IMR-90 (cell line): ENCODE results near the gene ASTN2. TPM values are rescaled to one million over a fixed set of nuclear protein-coding genes. Genes with fewer than 3 reads are reported as not detected.

ENCODE experiments used
- ATAC-seq: fragments of 200-7000 bp; cut with Tn5 transposase; 2 replicates; pipeline ENCODE4 v1.9.1; 2020; ENCODE audit warnings: low read depth, mild to moderate bottlenecking, moderate library complexity
- BruUV-seq: library from RNA; stranded (reverse); fragments of 400-500 nt; replicated peaks from 2 replicates; lab custom pipeline; 2021; lab: Mats Ljungman, UMichigan
- CTCF ChIA-PET: fragments of 300-600 bp; formaldehyde crosslinking; extraction: SDS; loops from one replicate; lab custom pipeline; 2021; ENCODE audit warnings: antibody characterized with exemption; lab: Yijun Ruan, JAX
- POLR2A ChIA-PET: fragments of 300-600 bp; sonication (Branson Sonifier 250); formaldehyde crosslinking; loops from one replicate; lab custom pipeline; 2022; ENCODE audit warnings: antibody characterized with exemption; ENCODE audit not compliant: unreplicated experiment; lab: Charles Lee
- DNase-seq: peaks from one replicate; pipeline ENCODE4 v3.0.0; 2013
- H2AFZ ChIP-seq: replicated peaks from 2 replicates; pipeline ENCODE3; 2013; ENCODE audit warnings: low read length, mild to moderate bottlenecking; ENCODE audit not compliant: poor library complexity
- H2AK5ac ChIP-seq: 2 replicates; pipeline ENCODE4 v1.6.1; 2013; ENCODE audit warnings: low read depth, low read length, inconsistent platforms
- H2AK9ac ChIP-seq: replicated peaks from 2 replicates; pipeline ENCODE3; 2013; ENCODE audit warnings: mild to moderate bottlenecking, low read depth, low read length, moderate library complexity; ENCODE audit not compliant: poor library complexity
- H2BK120ac ChIP-seq: 2 replicates; pipeline ENCODE4 v1.6.1; 2013; ENCODE audit warnings: low read depth, low read length, inconsistent platforms
- H2BK15ac ChIP-seq: 3 replicates; pipeline ENCODE4 v1.6.1; 2013; ENCODE audit warnings: low read depth, low read length, inconsistent platforms
- H2BK20ac ChIP-seq: 2 replicates; pipeline ENCODE4 v1.6.1; 2013; ENCODE audit warnings: low read depth, mild to moderate bottlenecking, inconsistent platforms, low read length, moderate library complexity
- H2BK5ac ChIP-seq: 2 replicates; pipeline ENCODE4 v1.6.1; 2013; ENCODE audit warnings: mild to moderate bottlenecking, low read depth, low read length, inconsistent platforms; ENCODE audit not compliant: poor library complexity, severe bottlenecking
- H3K14ac ChIP-seq: replicated peaks from 2 replicates; pipeline ENCODE4 v1.6.1; 2013; ENCODE audit warnings: low read depth, low read length, inconsistent platforms
- H3K18ac ChIP-seq: 2 replicates; pipeline ENCODE4 v1.6.1; 2013; ENCODE audit warnings: low read depth, low read length, control low read depth
- H3K23ac ChIP-seq: 2 replicates; pipeline ENCODE4 v1.6.1; 2013; ENCODE audit warnings: low read depth, low read length, inconsistent platforms
- H3K27ac ChIP-seq: 2 replicates; pipeline ENCODE4 v1.5.1; 2013; ENCODE audit warnings: mild to moderate bottlenecking, control low read depth, low read length; ENCODE audit not compliant: insufficient read depth
- H3K27me3 ChIP-seq: 2 replicates; pipeline ENCODE4 v1.6.1; 2013; ENCODE audit warnings: low read length; ENCODE audit not compliant: control insufficient read depth, insufficient read depth
- H3K36me3 ChIP-seq: 2 replicates; pipeline ENCODE4 v1.6.1; 2013; ENCODE audit warnings: low read length, mixed read lengths; ENCODE audit not compliant: control insufficient read depth, insufficient read depth
- H3K4ac ChIP-seq: 2 replicates; pipeline ENCODE4 v1.6.1; 2013; ENCODE audit warnings: low read depth, low read length, inconsistent platforms
- H3K4me1 ChIP-seq: 2 replicates; pipeline ENCODE4 v1.6.1; 2013; ENCODE audit warnings: low read length, mixed read lengths; ENCODE audit not compliant: control insufficient read depth, insufficient read depth
- H3K4me2 ChIP-seq: 2 replicates; pipeline ENCODE4 v1.6.1; 2013; ENCODE audit warnings: low read depth, mild to moderate bottlenecking, control low read depth, low read length, moderate library complexity
- H3K4me3 ChIP-seq: 2 replicates; pipeline ENCODE4 v1.5.1; 2013; ENCODE audit warnings: low read depth, mild to moderate bottlenecking, control low read depth, low read length, moderate library complexity; ENCODE audit not compliant: insufficient read depth
- H3K56ac ChIP-seq: 2 replicates; pipeline ENCODE4 v1.6.1; 2013; ENCODE audit warnings: low read length, inconsistent platforms; ENCODE audit not compliant: insufficient read depth; ENCODE audit errors: extremely low read depth
- H3K79me1 ChIP-seq, 2 experiments: 2 replicates each; pipeline ENCODE4 v1.6.1; 2013; ENCODE audit warnings: low read length in 2 of 2, inconsistent platforms in 1 of 2, low read depth in 1 of 2
- H3K9ac ChIP-seq: 2 replicates; pipeline ENCODE4 v1.6.1; 2013; ENCODE audit warnings: low read depth, low read length, control low read depth
- H3K9me1 ChIP-seq: 2 replicates; pipeline ENCODE4 v1.6.1; 2013; ENCODE audit warnings: low read length, inconsistent platforms; ENCODE audit not compliant: insufficient read depth
- H3K9me3 ChIP-seq: 2 replicates; pipeline ENCODE4 v1.6.1; 2013; ENCODE audit warnings: low read length; ENCODE audit not compliant: control insufficient read depth, insufficient read depth
- H4K20me1 ChIP-seq: 2 replicates; pipeline ENCODE4 v1.6.1; 2013; ENCODE audit warnings: low read length, inconsistent platforms; ENCODE audit not compliant: insufficient read depth
- H4K5ac ChIP-seq: 2 replicates; pipeline ENCODE4 v1.6.1; 2013; ENCODE audit warnings: mild to moderate bottlenecking, low read depth, low read length, control low read depth
- H4K8ac ChIP-seq, 2 experiments: 2 replicates each; pipeline ENCODE4 v1.6.1; 2013; ENCODE audit warnings: low read depth in 2 of 2, low read length in 2 of 2, control low read depth in 1 of 2, inconsistent platforms in 1 of 2
- H4K91ac ChIP-seq: 2 replicates; pipeline ENCODE4 v1.6.1; 2013; ENCODE audit warnings: low read depth, low read length, inconsistent platforms; ENCODE audit not compliant: insufficient read depth
- BHLHE40 ChIP-seq: fragments of 150-350 bp; IDR thresholded peaks from 2 replicates; pipeline ENCODE4 v1.6.1; 2016; ENCODE audit warnings: mild to moderate bottlenecking, low read depth, low read length
- CEBPB ChIP-seq: IDR thresholded peaks from 2 replicates; pipeline ENCODE4 v1.6.1; 2012; ENCODE audit warnings: low read depth, low read length, improper control_type of control experiment
- CHD1 ChIP-seq: IDR thresholded peaks from 2 replicates; pipeline ENCODE4 v1.6.1; 2012; ENCODE audit warnings: low read depth, low read length, improper control_type of control experiment
- FOS ChIP-seq: fragments of 150-350 bp; IDR thresholded peaks from 2 replicates; pipeline ENCODE4 v1.6.1; 2016; ENCODE audit warnings: low read depth, low read length
- MAFK ChIP-seq: IDR thresholded peaks from 2 replicates; pipeline ENCODE4 v1.6.1; 2012; ENCODE audit warnings: low read depth, low read length, improper control_type of control experiment
- MAZ ChIP-seq: IDR thresholded peaks from 2 replicates; pipeline ENCODE4 v1.6.1; 2012; ENCODE audit warnings: low read depth, mild to moderate bottlenecking, low read length, improper control_type of control experiment, moderate library complexity, borderline replicate concordance
- MXI1 ChIP-seq: IDR thresholded peaks from 2 replicates; pipeline ENCODE4 v1.6.1; 2012; ENCODE audit warnings: low read depth, mild to moderate bottlenecking, low read length, moderate library complexity, borderline replicate concordance
- NFE2L2 ChIP-seq: fragments of 150-350 bp; IDR thresholded peaks from 2 replicates; pipeline ENCODE4 v1.6.1; 2016; ENCODE audit warnings: low read depth, mild to moderate bottlenecking, low read length
- POLR2A ChIP-seq: IDR thresholded peaks from 2 replicates; pipeline ENCODE4 v1.6.1; 2012; ENCODE audit warnings: mild to moderate bottlenecking, low read depth, low read length
- RAD21 ChIP-seq: IDR thresholded peaks from 2 replicates; pipeline ENCODE4 v1.6.1; 2012; ENCODE audit warnings: low read length, improper control_type of control experiment
- RCOR1 ChIP-seq: IDR thresholded peaks from 2 replicates; pipeline ENCODE4 v1.6.1; 2012; ENCODE audit warnings: mild to moderate bottlenecking, low read length, improper control_type of control experiment; ENCODE audit not compliant: insufficient replicate concordance
- RFX5 ChIP-seq: IDR thresholded peaks from 2 replicates; pipeline ENCODE4 v1.8.0; 2012; ENCODE audit warnings: low read depth, mild to moderate bottlenecking, low read length, moderate library complexity
- SMC3 ChIP-seq: fragments of 150-350 bp; IDR thresholded peaks from 2 replicates; pipeline ENCODE4 v1.6.1; 2016; ENCODE audit warnings: low read depth, mild to moderate bottlenecking, antibody characterized with exemption, low read length, moderate library complexity
- USF2 ChIP-seq: fragments of 150-350 bp; IDR thresholded peaks from 2 replicates; pipeline ENCODE4 v1.6.1; 2017; ENCODE audit warnings: mild to moderate bottlenecking, antibody characterized with exemption, low read length, low read depth
- WGBS, 2 experiments: methylation state at CpG; one replicate each; pipeline versions ENCODE4 v1.1.5 to v1.1.7; 2013; ENCODE audit warnings: missing lambda C conversion rate in 2 of 2; ENCODE audit not compliant: insufficient read length in 1 of 2; ENCODE audit errors: extremely low coverage in 2 of 2; 5-methylcytosine and 5-hydroxymethylcytosine counted together
- dilution Hi-C: fragments of 300-500 bp; cut with HindIII; formaldehyde crosslinking; loops from one replicate; pipeline ENCODE4 v1.14.3; 2018; ENCODE audit warnings: low sequenced_read_pairs; ENCODE audit not compliant: unreplicated experiment
- in situ Hi-C: fragments of 300-500 bp; cut with MboI; formaldehyde crosslinking; loops from 3 replicates; pipeline ENCODE4 v1.14.3; 2019; ENCODE audit warnings: low sequenced_read_pairs, inconsistent platforms, mixed read lengths
- intact Hi-C: fragments of 100-400 bp; cut with micrococcal nuclease; formaldehyde crosslinking; loops from 2 replicates; pipeline ENCODE4 v1.10.0; 2022
- polyA plus RNA-seq, 3 experiments: library from polyadenylated mRNA; depleted of rRNA; stranded (reverse); fragments of >200 nt; gene quantifications; 2 replicates each; pipeline ENCODE4 v1.2.3, GENCODE V29; 2012; ENCODE audit warnings: low replicate concordance in 1 of 3
- total RNA-seq: library from RNA; depleted of rRNA; stranded (reverse); fragments of >200 nt; gene quantifications from 2 replicates; pipeline ENCODE4 v1.2.3, GENCODE V29; 2012
- TF ChIP-seq, protein P1 (sequence below): fragments of 150-350 bp; IDR thresholded peaks from 2 replicates; pipeline ENCODE4 v1.6.1; 2016; ENCODE audit warnings: low read depth, mild to moderate bottlenecking, low read length, moderate library complexity, borderline replicate concordance
- TF ChIP-seq, protein P2 (sequence below): conservative IDR thresholded peaks from 2 replicates; pipeline ENCODE4 v1.5.1; 2012; ENCODE audit warnings: mild to moderate bottlenecking, low read depth, low read length, improper control_type of control experiment

ASTN2 gene
- total and polyA plus RNA-seq, 2 of the 4 experiments (the other 2 are of a cell fraction), result 3.8 to 6.8 TPM

- WGBS, 2 experiments, result 40 to 100% methylated on average over 1 of the region's 4 CpGs
- Histone ChIP-seq H3K18ac (no peak overlapping the region), H3K14ac (no peak overlapping the region), H4K20me1 (no peaks in the 10 kb centered on the region), H3K27ac (no peak overlapping the region), H3K27me3 (no peaks in the 10 kb centered on the region), H3K4me2 (no peak overlapping the region), H4K5ac (no peak overlapping the region), H3K23ac (no peak overlapping the region), H4K91ac (no peak overlapping the region), H3K56ac (no peak overlapping the region), H2AK5ac (no peak overlapping the region), H3K4ac (no peak overlapping the region), H2AK9ac (no peak overlapping the region), H2BK15ac (no peak overlapping the region), H2BK5ac (no peak overlapping the region), H3K9ac (no peak overlapping the region), H3K79me1 (no peaks in the 10 kb centered on the region), H2AFZ (no peak overlapping the region), H3K4me3 (no peak overlapping the region), H3K4me1 (no peaks in the 10 kb centered on the region), H3K9me3 (peaks cover 2% of the 10 kb centered on the region; the same call in 1 of the 2 replicates), H2BK20ac (no peak overlapping the region), H2BK120ac (no peak overlapping the region), H4K8ac (no peak overlapping the region), H3K36me3 (no peaks in the 10 kb centered on the region), H3K9me1 (no peaks in the 10 kb centered on the region)
- ATAC-seq, result no peak
- TF ChIP-seq RFX5, result no peak
- TF ChIP-seq, protein P1, sequence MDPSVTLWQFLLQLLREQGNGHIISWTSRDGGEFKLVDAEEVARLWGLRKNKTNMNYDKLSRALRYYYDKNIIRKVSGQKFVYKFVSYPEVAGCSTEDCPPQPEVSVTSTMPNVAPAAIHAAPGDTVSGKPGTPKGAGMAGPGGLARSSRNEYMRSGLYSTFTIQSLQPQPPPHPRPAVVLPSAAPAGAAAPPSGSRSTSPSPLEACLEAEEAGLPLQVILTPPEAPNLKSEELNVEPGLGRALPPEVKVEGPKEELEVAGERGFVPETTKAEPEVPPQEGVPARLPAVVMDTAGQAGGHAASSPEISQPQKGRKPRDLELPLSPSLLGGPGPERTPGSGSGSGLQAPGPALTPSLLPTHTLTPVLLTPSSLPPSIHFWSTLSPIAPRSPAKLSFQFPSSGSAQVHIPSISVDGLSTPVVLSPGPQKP, result no peak
- TF ChIP-seq RCOR1, result no peak
- TF ChIP-seq USF2, result no peak
- TF ChIP-seq SMC3, result no peak
- TF ChIP-seq CEBPB, result no peak
- no peak for TF ChIP-seq RAD21
- TF ChIP-seq NFE2L2, result no peak
- TF ChIP-seq MAFK, result no peak
- TF ChIP-seq FOS, result no peak
- TF ChIP-seq POLR2A, result no peak
- no peak for TF ChIP-seq BHLHE40
- no peak for TF ChIP-seq CHD1
- TF ChIP-seq MXI1, result no peak
- TF ChIP-seq MAZ, result no peak
- TF ChIP-seq, protein P2, sequence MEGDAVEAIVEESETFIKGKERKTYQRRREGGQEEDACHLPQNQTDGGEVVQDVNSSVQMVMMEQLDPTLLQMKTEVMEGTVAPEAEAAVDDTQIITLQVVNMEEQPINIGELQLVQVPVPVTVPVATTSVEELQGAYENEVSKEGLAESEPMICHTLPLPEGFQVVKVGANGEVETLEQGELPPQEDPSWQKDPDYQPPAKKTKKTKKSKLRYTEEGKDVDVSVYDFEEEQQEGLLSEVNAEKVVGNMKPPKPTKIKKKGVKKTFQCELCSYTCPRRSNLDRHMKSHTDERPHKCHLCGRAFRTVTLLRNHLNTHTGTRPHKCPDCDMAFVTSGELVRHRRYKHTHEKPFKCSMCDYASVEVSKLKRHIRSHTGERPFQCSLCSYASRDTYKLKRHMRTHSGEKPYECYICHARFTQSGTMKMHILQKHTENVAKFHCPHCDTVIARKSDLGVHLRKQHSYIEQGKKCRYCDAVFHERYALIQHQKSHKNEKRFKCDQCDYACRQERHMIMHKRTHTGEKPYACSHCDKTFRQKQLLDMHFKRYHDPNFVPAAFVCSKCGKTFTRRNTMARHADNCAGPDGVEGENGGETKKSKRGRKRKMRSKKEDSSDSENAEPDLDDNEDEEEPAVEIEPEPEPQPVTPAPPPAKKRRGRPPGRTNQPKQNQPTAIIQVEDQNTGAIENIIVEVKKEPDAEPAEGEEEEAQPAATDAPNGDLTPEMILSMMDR, result no peak
- DNase-seq, result no peak
- POLR2A ChIA-PET, result no interaction called here
- intact Hi-C loops (no loop called here), dilution Hi-C loops (no loop called here), in situ Hi-C loops (no loop called here)
- CTCF ChIA-PET, result no interaction called here
- no TSS peak for BruUV-seq
Observed at GRCh38 chr9:117134826-117135500, 279.9 kb downstream of the ASTN2 start.
